CD14-positive monocyte (primary cell): ENCODE measurements around the gene RBFOX1. TPM values are rescaled to one million over a fixed set of nuclear protein-coding genes. Genes with fewer than 3 reads are reported as not detected.
"Not testable (repeated sequence)": the region's sequence is repeated elsewhere in the genome, so short reads cannot be mapped to it uniquely, and the experiment has no call there.

Experiments used
- DNase-seq, 3 donors: peaks; one replicate each; pipeline ENCODE4 v3.0.0-alpha.2; 2011 to 2022
- H2AFZ ChIP-seq: 2 replicates; pipeline ENCODE4 v1.6.0; 2012; ENCODE audit warnings: mild to moderate bottlenecking, low read depth, low read length, inconsistent platforms; ENCODE audit not compliant: insufficient read depth, poor library complexity, severe bottlenecking
- H3K27ac ChIP-seq, 2 donors: 1 replicate in 1 of 2; 2 replicates in 1 of 2; pipeline ENCODE4 v1.5.1; 2012 to 2013; ENCODE audit warnings: low read length in 2 of 2, control low read depth in 1 of 2, inconsistent platforms in 1 of 2, low read depth in 1 of 2, mild to moderate bottlenecking in 1 of 2
- H3K27me3 ChIP-seq, 2 donors: one replicate each; pipeline versions ENCODE4 v1.6.0 to v1.6.1; 2011 to 2013; ENCODE audit warnings: low read length in 2 of 2; ENCODE audit not compliant: control insufficient read depth in 2 of 2, insufficient read depth in 2 of 2
- H3K36me3 ChIP-seq, 2 donors: replicated peaks in 1 of 2; 1 replicate in 1 of 2; 2 replicates in 1 of 2; pipeline versions ENCODE4 v1.5.1 to v1.6.1; 2012 to 2013; ENCODE audit warnings: low read length in 2 of 2, control low read depth in 1 of 2, inconsistent platforms in 1 of 2, mild to moderate bottlenecking in 1 of 2; ENCODE audit not compliant: insufficient read depth in 2 of 2, control insufficient read depth in 1 of 2
- H3K4me1 ChIP-seq, 2 donors: 1 replicate in 1 of 2; 2 replicates in 1 of 2; pipeline versions ENCODE4 v1.5.1 to v1.6.1; 2012 to 2013; ENCODE audit warnings: low read length in 2 of 2, control low read depth in 1 of 2, inconsistent platforms in 1 of 2, mild to moderate bottlenecking in 1 of 2, moderate library complexity in 1 of 2; ENCODE audit not compliant: insufficient read depth in 2 of 2, control insufficient read depth in 1 of 2
- H3K4me2 ChIP-seq: replicated peaks from 2 replicates; pipeline ENCODE3; 2012; ENCODE audit warnings: low read length, moderate library complexity, mild to moderate bottlenecking; ENCODE audit not compliant: poor library complexity, severe bottlenecking; ENCODE audit errors: extremely low read depth
- H3K4me3 ChIP-seq, 3 experiments: fragments of 200-600 bp in 1 of 3; sonication (generic) in 1 of 3; replicated peaks in 1 of 3; 1 replicate in 2 of 3; 2 replicates in 1 of 3; pipeline ENCODE4 v1.5.1; 2011 to 2013; ENCODE audit warnings: low read length in 3 of 3, mild to moderate bottlenecking in 3 of 3, control low read depth in 2 of 3, low read depth in 2 of 3, inconsistent platforms in 1 of 3, moderate library complexity in 1 of 3
- H3K79me2 ChIP-seq: 2 replicates; pipeline ENCODE4 v1.6.0; 2012; ENCODE audit warnings: mild to moderate bottlenecking, control low read depth, inconsistent platforms, low read length, moderate library complexity; ENCODE audit not compliant: insufficient read depth
- H3K9ac ChIP-seq: 2 replicates; pipeline ENCODE4 v1.6.0; 2017; ENCODE audit warnings: low read length, mild to moderate bottlenecking; ENCODE audit not compliant: insufficient read depth, poor library complexity, severe bottlenecking
- H3K9me3 ChIP-seq, 2 donors: replicated peaks in 1 of 2; 1 replicate in 1 of 2; 2 replicates in 1 of 2; pipeline versions ENCODE4 v1.5.1 to v1.6.1; 2012 to 2013; ENCODE audit warnings: low read length in 2 of 2, control low read depth in 1 of 2; ENCODE audit not compliant: control insufficient read depth in 1 of 2, insufficient read depth in 1 of 2
- H4K20me1 ChIP-seq: 2 replicates; pipeline ENCODE4 v1.6.0; 2012; ENCODE audit warnings: mild to moderate bottlenecking, low read length, control low read depth, moderate library complexity; ENCODE audit not compliant: insufficient read depth
- H3K27ac Mint-ChIP-seq, 7 donors: one replicate each; pipeline ENCODE4 v1.8.0; 2020; ENCODE audit warnings: mild to moderate bottlenecking in 7 of 7, mixed read lengths in 7 of 7, moderate library complexity in 6 of 7, inconsistent platforms in 2 of 7
- H3K27me3 Mint-ChIP-seq, 3 donors: one replicate each; pipeline ENCODE4 v1.8.0; 2021 to 2022; ENCODE audit warnings: low read depth in 3 of 3, mild to moderate bottlenecking in 3 of 3, mixed read lengths in 3 of 3, moderate library complexity in 3 of 3, inconsistent platforms in 1 of 3
- H3K36me3 Mint-ChIP-seq, 2 donors: one replicate each; pipeline ENCODE4 v1.8.0; 2020; ENCODE audit warnings: mixed read lengths in 2 of 2, inconsistent platforms in 1 of 2, mild to moderate bottlenecking in 1 of 2
- H3K4me1 Mint-ChIP-seq: one replicate; pipeline ENCODE4 v1.8.0; 2020; ENCODE audit warnings: mild to moderate bottlenecking, mixed read lengths
- H3K4me3 Mint-ChIP-seq, 2 donors: one replicate each; pipeline ENCODE4 v1.8.0; 2020; ENCODE audit warnings: mild to moderate bottlenecking in 2 of 2, mixed read lengths in 2 of 2, moderate library complexity in 1 of 2
- H3K9me3 Mint-ChIP-seq, 7 donors: one replicate each; pipeline ENCODE4 v1.8.0; 2020 to 2022; ENCODE audit warnings: mixed read lengths in 7 of 7, mild to moderate bottlenecking in 6 of 7, moderate library complexity in 6 of 7, inconsistent platforms in 2 of 7
- CTCF ChIP-seq: fragments of 200-600 bp; IDR thresholded peaks from one replicate; pipeline ENCODE4 v1.8.0; 2022; ENCODE audit warnings: antibody characterized with exemption, mild to moderate bottlenecking
- WGBS: methylation state at CpG from one replicate; pipeline ENCODE4 v1.1.5; 2013; ENCODE audit warnings: missing lambda C conversion rate; ENCODE audit not compliant: insufficient coverage; 5-methylcytosine and 5-hydroxymethylcytosine counted together
- intact Hi-C, 2 donors: fragments of 100-400 bp; cut with micrococcal nuclease; formaldehyde crosslinking; loops; one replicate each; pipeline versions ENCODE4 v1.15.0 to v1.15.1; 2023
- polyA plus RNA-seq, 3 donors: library from polyadenylated mRNA; depleted of rRNA in 1 of 3; unstranded in 2 of 3; stranded (reverse) in 1 of 3; fragments of 300-500 nt in 2 of 3; fragments of >200 nt in 1 of 3; fragmentation: Illumina TruSeq in 2 of 3; gene quantifications; 1 replicate in 2 of 3; 2 replicates in 1 of 3; pipeline ENCODE4 v1.2.3, GENCODE V29; 2012 to 2021

RBFOX1 gene
- polyA plus RNA-seq, 3 donors: not detected

GRCh38 chr16:7501868-7502267, 169.2 kb downstream of the RBFOX1 start:
- no peak overlapping the region for H3K9ac ChIP-seq
- H3K27me3 Mint-ChIP-seq: peaks cover 0 to under 1% (median 0%) of the 10 kb centered on the region in 3 donors
- H3K9me3 ChIP-seq: no peaks in the 10 kb centered on the region
- TF ChIP-seq CTCF: no peak
- no peaks in the 10 kb centered on the region for H3K36me3 ChIP-seq
- H4K20me1 ChIP-seq: no peaks in the 10 kb centered on the region
- H3K27ac ChIP-seq: no peak overlapping the region
- H3K36me3 Mint-ChIP-seq: no peaks in the 10 kb centered on the region
- H3K9me3 Mint-ChIP-seq: peaks cover 0 to 3% (median 1%) of the 10 kb centered on the region in 7 donors
- 96% methylated on average over 2 of the region's 5 CpGs for WGBS
- H3K4me3 ChIP-seq: no peak overlapping the region
- no peak overlapping the region for H2AFZ ChIP-seq
- no peaks in the 10 kb centered on the region for H3K79me2 ChIP-seq
- H3K27me3 ChIP-seq: no peaks in the 10 kb centered on the region
- no peaks in the 10 kb centered on the region for H3K4me1 ChIP-seq
- no peak for DNase-seq
- no peaks in the 10 kb centered on the region for H3K4me1 Mint-ChIP-seq
- H3K4me2 ChIP-seq: no peak overlapping the region
- intact Hi-C loops: no loop called here
- H3K27ac Mint-ChIP-seq: no peak overlapping the region
- H3K4me3 Mint-ChIP-seq: no peak overlapping the region

GRCh38 chr16:7502591-7503157, 170.0 kb downstream of the RBFOX1 start:
- H3K27ac Mint-ChIP-seq, H3K4me3 Mint-ChIP-seq, H3K36me3 ChIP-seq, intact Hi-C loops, H3K4me3 ChIP-seq, H3K36me3 Mint-ChIP-seq, H2AFZ ChIP-seq, H3K4me1 ChIP-seq, H3K79me2 ChIP-seq, H3K9me3 Mint-ChIP-seq, H3K4me1 Mint-ChIP-seq, H3K9ac ChIP-seq, H3K27me3 ChIP-seq, H3K4me2 ChIP-seq, H3K27ac ChIP-seq, H4K20me1 ChIP-seq, H3K9me3 ChIP-seq, H3K27me3 Mint-ChIP-seq, DNase-seq: not testable (repeated sequence)
- WGBS: 92% methylated on average over 2 of the region's 4 CpGs
